Measurements from ENCODE around the gene GPBP1L1. TPM values are rescaled to one million over a fixed set of nuclear protein-coding genes. Genes with fewer than 3 reads are reported as not detected.

GPBP1L1 gene
- total and polyA plus RNA-seq, 7 donors: 77.5 to 142 (median 109) TPM

- no peak for DNase-seq
- H3K4me3 ChIP-seq: peak overlapping the region in 3 of 4 donors; percentile 27 to 43 (median 40)
- TF ChIP-seq CTCF (IDR thresholded peaks at IDR 0.05) (no peak), POLR2AphosphoS5 (IDR thresholded peaks at IDR 0.05) (peak in 1 of 4 donors; percentile 21)
- peaks cover 0 to 33% (median 20%) of the 10 kb centered on the region in 4 donors for H3K36me3 ChIP-seq
- peaks cover 0 to 20% (median 13%) of the 10 kb centered on the region in 4 donors for H3K4me1 ChIP-seq
- no peaks in the 10 kb centered on the region for H3K27me3 ChIP-seq
- peak overlapping the region; percentile 31 to 52 (median 42) for H3K27ac ChIP-seq
- intact Hi-C loops (cut with DNase I): no loop called here
- WGBS, 2 donors: 80 to 86% methylated on average over 78 of the region's 78 CpGs
- no peaks in the 10 kb centered on the region for H3K9me3 ChIP-seq
These were observed 63.6 kb downstream of the GPBP1L1 start for GRCh38 chr1:45622524-45623394.

- H3K4me1 ChIP-seq: peaks cover 0 to 20% (median 13%) of the 10 kb centered on the region in 4 donors
- peak overlapping the region in 3 of 4 donors; percentile 27 to 43 (median 40) for H3K4me3 ChIP-seq
- H3K36me3 ChIP-seq: peaks cover 2 to 33% (median 21%) of the 10 kb centered on the region in 4 donors
- WGBS, 2 donors: 74 to 78% methylated on average over 18 of the region's 18 CpGs
- intact Hi-C loops (cut with DNase I): no loop called here
- TF ChIP-seq POLR2A (IDR thresholded peaks at IDR 0.05) (no peak), CTCF (IDR thresholded peaks at IDR 0.05) (no peak), POLR2AphosphoS5 (IDR thresholded peaks at IDR 0.05) (no peak), EP300 (IDR thresholded peaks at IDR 0.05) (no peak)
- DNase-seq: no peak
- no peaks in the 10 kb centered on the region for H3K9me3 ChIP-seq
- H3K27ac ChIP-seq: peak overlapping the region; percentile 31 to 52 (median 42)
- H3K27me3 ChIP-seq: no peaks in the 10 kb centered on the region
These were observed 64.3 kb downstream of the GPBP1L1 start for GRCh38 chr1:45621895-45622523.

- H3K9me3 ChIP-seq: no peaks in the 10 kb centered on the region
- no peaks in the 10 kb centered on the region for H3K27me3 ChIP-seq
- peaks cover 0 to 20% (median 13%) of the 10 kb centered on the region in 4 donors for H3K4me1 ChIP-seq
- H3K36me3 ChIP-seq: peaks cover 7 to 33% (median 23%) of the 10 kb centered on the region in 4 donors
- no peak for DNase-seq
- intact Hi-C loops (cut with DNase I): no loop called here
- WGBS, 2 donors: 33 to 63% methylated on average over 3 of the region's 3 CpGs
- peak overlapping the region in 2 of 4 donors; percentile 31 to 52 for H3K27ac ChIP-seq
- H3K4me3 ChIP-seq: no peak overlapping the region
- TF ChIP-seq POLR2AphosphoS5 (IDR thresholded peaks at IDR 0.05) (no peak), POLR2A (IDR thresholded peaks at IDR 0.05) (no peak), EP300 (IDR thresholded peaks at IDR 0.05) (no peak), CTCF (IDR thresholded peaks at IDR 0.05) (no peak)
These were observed 64.9 kb downstream of the GPBP1L1 start for GRCh38 chr1:45621501-45621836.

GRCh38 chr1:45620588-45621500 lies 65.5 kb downstream of the GPBP1L1 start:
- Histone ChIP-seq H3K4me1 (peaks cover 0 to 20% (median 13%) of the 10 kb centered on the region in 4 donors), H3K27me3 (no peaks in the 10 kb centered on the region), H3K9me3 (no peaks in the 10 kb centered on the region), H3K36me3 (peaks cover 13 to 33% (median 28%) of the 10 kb centered on the region in 4 donors), H3K4me3 (no peak overlapping the region), H3K27ac (peak overlapping the region in 3 of 4 donors; percentile 21 to 52 (median 31))
- intact Hi-C loops (cut with DNase I): no loop called here
- 86 to 88% methylated on average over 17 of the region's 17 CpGs for WGBS, 2 donors
- TF ChIP-seq CTCF (IDR thresholded peaks at IDR 0.05): no peak
- TF ChIP-seq POLR2A (IDR thresholded peaks at IDR 0.05): no peak
- no peak for TF ChIP-seq POLR2AphosphoS5 (IDR thresholded peaks at IDR 0.05)
- no peak for TF ChIP-seq EP300 (IDR thresholded peaks at IDR 0.05)
- no peak for DNase-seq
